Motor neuron (in vitro differentiated cells): ENCODE data around the gene PKIG. TPM values are rescaled to one million over a fixed set of nuclear protein-coding genes. Genes with fewer than 3 reads are reported as not detected.

ENCODE experiments used
- ATAC-seq, 8 experiments: fragments of 200-7000 bp; cut with Tn5 transposase; replicated peaks in 6 of 8; 2 replicates each; pipeline ENCODE4 v1.8.0; 2021; ENCODE audit warnings: mild to moderate bottlenecking in 8 of 8, moderate library complexity in 8 of 8
- H3K27ac ChIP-seq, 2 donors: fragments of 250-450 bp; sonication (Bioruptor Pico); 2 replicates each; pipeline ENCODE4 v1.9.0; 2021; ENCODE audit warnings: antibody characterized with exemption in 2 of 2, mild to moderate bottlenecking in 2 of 2, moderate library complexity in 1 of 2
- H3K4me1 ChIP-seq, 2 donors: fragments of 250-450 bp; sonication (Bioruptor Pico); replicated peaks in 1 of 2; 2 replicates each; pipeline ENCODE4 v1.6.1; 2021; ENCODE audit warnings: antibody characterized with exemption in 2 of 2, mild to moderate bottlenecking in 2 of 2, moderate library complexity in 1 of 2
- H3K4me3 ChIP-seq, 5 donors: fragments of 250-450 bp; sonication (Bioruptor Pico); 2 replicates each; pipeline ENCODE4 v1.9.0; 2021; ENCODE audit warnings: antibody characterized with exemption in 5 of 5, mild to moderate bottlenecking in 5 of 5, moderate library complexity in 4 of 5
- WGBS, 10 experiments: fragments of 450-650 bp; shearing (Covaris generic); methylation state at CpG; one replicate each; pipeline ENCODE4 v1.0.0; 2022; 5-methylcytosine and 5-hydroxymethylcytosine counted together
- in situ Hi-C, 9 experiments: fragments of 400-800 bp; cut with MboI; loops; one replicate each; pipeline ENCODE4 v1.15.0; 2021; ENCODE audit warnings: low sequenced_read_pairs in 9 of 9, low pct_unique_long_range_greater_than_20kb in 2 of 9; ENCODE audit not compliant: unreplicated experiment in 9 of 9
- total RNA-seq, 8 experiments: library from RNA; unstranded; fragments of 300-600 nt; gene quantifications; 2 replicates each; pipeline versions ENCODE4 v1.2.3 to v1.2.4, GENCODE V29; 2022

Gene PKIG
- total RNA-seq, 8 experiments from 2014 or later, result 16.5 to 92.6 (median 28.5) TPM

DNA sequence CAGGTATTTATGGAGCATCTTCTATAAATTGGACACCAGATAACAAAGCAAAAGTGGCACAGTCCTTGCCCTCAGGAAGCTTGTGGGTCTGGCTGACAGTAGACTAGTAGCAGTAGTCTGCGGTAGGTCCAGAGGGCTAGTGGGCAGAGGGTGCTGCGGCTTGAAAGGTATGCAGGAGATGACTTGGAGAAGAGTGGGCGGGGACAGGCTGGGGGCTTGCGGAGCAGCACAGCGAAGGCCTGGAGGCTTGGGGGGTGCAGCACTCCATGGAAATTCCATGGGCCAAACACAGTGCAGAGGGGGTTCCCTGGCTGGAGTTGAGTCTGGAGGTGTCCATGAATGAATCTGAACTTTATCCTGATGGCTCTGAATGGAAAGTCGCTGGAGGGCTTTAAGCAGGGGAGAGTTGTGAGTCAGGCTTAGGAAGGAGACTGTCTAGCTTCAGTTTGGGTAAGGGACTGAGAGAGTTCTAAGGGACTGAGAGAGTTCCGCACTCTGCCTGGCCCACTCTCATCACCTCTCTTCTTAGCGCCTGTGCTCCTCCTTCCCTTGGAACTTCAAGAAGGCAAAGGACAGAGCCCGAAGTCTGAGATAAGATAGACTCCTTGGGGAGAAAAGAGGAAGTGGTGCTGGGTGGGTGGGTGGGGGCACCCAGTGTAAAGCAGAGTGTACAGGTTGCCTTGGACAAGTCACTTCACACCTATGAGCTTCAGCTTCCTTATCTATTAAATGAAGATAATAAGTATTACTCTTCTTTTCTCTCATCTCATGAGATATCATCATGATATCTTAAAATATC is 8.8 kb downstream of the PKIG start:
- ATAC-seq, result no peak
- in situ Hi-C loops, result no loop called here

GRCh38 chr20:44592366-44592765 is 10.0 kb downstream of the PKIG start:
- in situ Hi-C loops, result no loop called here
- ATAC-seq, result no peak
- WGBS, 10 experiments, result 80 to 100% (median 83%) methylated on average over 1 to 3 of the region's 3 CpGs; no CpG with 5 or more reads in 3 of the 10 experiments

More for the DNA sequence above, 8.8 kb downstream of the PKIG start:
- peaks cover 0 to 8% of the 10 kb centered on the region in 2 donors for H3K4me1 ChIP-seq
- 80 to 100% (median 88%) methylated on average over 1 to 5 of the region's 9 CpGs; no CpG with 5 or more reads in 4 of the 10 experiments for WGBS, 10 experiments
- no peak overlapping the region for H3K4me3 ChIP-seq
- H3K27ac ChIP-seq, result no peak overlapping the region

DNA sequence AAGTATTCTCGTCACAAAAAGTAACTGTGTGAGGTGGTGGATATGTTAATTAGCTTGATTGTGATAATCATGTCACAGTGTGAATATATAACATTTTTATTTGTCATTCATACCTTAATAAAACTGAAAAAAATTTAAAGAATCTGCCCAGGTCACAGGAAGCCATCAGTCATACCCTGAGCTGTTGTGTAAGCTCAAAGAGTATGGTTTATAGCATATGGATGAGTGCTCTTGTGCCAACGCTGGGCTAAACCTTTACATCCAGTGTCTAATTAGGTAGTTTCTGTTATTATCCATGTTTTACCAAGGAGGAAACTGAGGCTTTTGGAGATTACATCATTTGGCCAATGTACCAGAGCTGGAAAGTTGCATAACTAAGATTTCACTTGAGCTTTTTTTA is 11.4 kb downstream of the PKIG start:
- in situ Hi-C loops, result no loop called here
- 58 to 100% (median 87%) methylated on average over 1 to 2 of the region's 2 CpGs; no CpG with 5 or more reads in 2 of the 10 experiments for WGBS, 10 experiments

More at GRCh38 chr20:44592366-44592765, 10.0 kb downstream of the PKIG start:
- no peak overlapping the region for H3K4me3 ChIP-seq
- H3K4me1 ChIP-seq, result peaks cover 0 to 4% of the 10 kb centered on the region in 2 donors
- no peak overlapping the region for H3K27ac ChIP-seq

GRCh38 chr20:44594730-44595129 is 12.4 kb downstream of the PKIG start:
- H3K4me1 ChIP-seq, result peaks cover 0 to 4% of the 10 kb centered on the region in 2 donors
- no peak overlapping the region for H3K27ac ChIP-seq
- in situ Hi-C loops, result no loop called here
- no peak overlapping the region for H3K4me3 ChIP-seq
- peak in 4 of 8 experiments; percentile 30 to 92 (median 64) for ATAC-seq
- WGBS, 10 experiments, result 0 to 80% (median 22%) methylated on average over 1 of the region's 1 CpG; no CpG with 5 or more reads in 7 of the 10 experiments

More for the DNA sequence above, 11.4 kb downstream of the PKIG start:
- no peak for ATAC-seq
- peaks cover 0 to 4% of the 10 kb centered on the region in 2 donors for H3K4me1 ChIP-seq
- no peak overlapping the region for H3K4me3 ChIP-seq
- no peak overlapping the region for H3K27ac ChIP-seq

DNA sequence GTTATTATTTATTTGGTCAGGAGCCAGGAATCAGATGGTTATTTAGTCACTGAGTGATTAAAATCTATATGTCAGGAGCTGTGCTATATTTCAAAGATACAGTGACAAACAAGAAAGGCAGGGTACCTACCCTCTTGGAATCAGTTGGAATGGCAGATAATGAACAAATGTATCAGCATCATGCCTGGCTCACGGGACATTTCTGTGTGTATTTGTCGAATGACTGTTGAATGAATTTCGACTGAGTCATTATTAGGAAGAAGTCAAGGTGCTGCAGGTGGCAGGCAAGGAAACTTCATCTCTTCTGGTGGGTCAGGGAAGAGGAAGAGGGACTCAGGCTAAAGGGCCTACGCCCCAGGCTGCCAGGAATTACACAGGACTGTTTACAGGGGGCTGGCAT is 13.6 kb downstream of the PKIG start:
- H3K27ac ChIP-seq, result no peak overlapping the region
- WGBS, 10 experiments, result 74 to 100% (median 90%) methylated on average over 2 to 3 of the region's 4 CpGs; no CpG with 5 or more reads in 3 of the 10 experiments
- no peak for ATAC-seq
- H3K4me1 ChIP-seq, result peaks cover 0 to 4% of the 10 kb centered on the region in 2 donors
- in situ Hi-C loops, result no loop called here
- H3K4me3 ChIP-seq, result no peak overlapping the region

DNA sequence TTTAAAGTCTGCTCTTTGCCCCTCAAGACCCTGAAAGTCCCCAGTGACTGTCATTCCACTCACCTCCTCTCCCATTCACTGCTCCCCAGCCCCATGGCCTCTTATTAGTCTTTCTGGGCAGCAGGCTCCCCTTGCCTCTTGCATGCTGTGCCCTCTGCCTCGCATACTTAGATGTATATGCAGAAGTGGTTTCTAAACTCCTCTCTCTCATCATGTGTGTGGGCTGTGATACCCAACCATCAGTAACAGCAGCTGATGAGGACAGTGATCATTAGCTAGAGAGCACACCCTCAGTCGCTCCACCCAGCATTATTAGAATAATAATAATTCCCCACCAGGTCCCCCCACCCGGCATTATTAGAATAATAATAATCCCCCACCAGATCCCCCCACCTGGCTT is 14.5 kb downstream of the PKIG start:
- WGBS, 10 experiments, result 50% methylated on average over 1 to 3 of the region's 3 CpGs; no CpG with 5 or more reads in 8 of the 10 experiments
- no peak overlapping the region for H3K4me3 ChIP-seq
- ATAC-seq, result peak in 1 of 8 experiments; percentile 17
- H3K27ac ChIP-seq, result no peak overlapping the region
- H3K4me1 ChIP-seq, result peaks cover 0 to 8% of the 10 kb centered on the region in 2 donors
- in situ Hi-C loops, result no loop called here

DNA sequence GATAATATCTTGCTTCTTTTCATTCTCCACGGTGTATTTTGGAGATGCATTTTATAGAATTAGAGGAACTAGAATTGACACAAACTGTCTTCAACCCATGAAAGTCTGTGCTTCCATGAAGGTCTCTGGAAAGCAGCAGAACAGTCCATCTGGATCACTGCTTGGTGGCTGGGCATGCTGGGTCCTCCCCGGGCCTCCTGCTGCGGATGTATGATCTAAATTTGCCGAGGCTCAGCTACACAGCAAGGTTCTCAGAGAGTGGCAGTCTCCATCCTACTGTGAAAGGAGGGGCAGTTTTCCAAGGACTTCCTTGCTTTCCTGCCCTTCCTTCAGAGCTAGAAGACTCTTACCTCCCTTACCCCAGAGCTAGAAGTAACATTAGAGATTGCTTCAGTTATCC is 15.1 kb downstream of the PKIG start:
- WGBS, 10 experiments, result 40 to 100% (median 78%) methylated on average over 1 to 4 of the region's 4 CpGs; no CpG with 5 or more reads in 1 of the 10 experiments
- ATAC-seq, result no peak
- H3K4me1 ChIP-seq, result peaks cover 0 to 9% of the 10 kb centered on the region in 2 donors
- in situ Hi-C loops, result no loop called here
- no peak overlapping the region for H3K27ac ChIP-seq
- no peak overlapping the region for H3K4me3 ChIP-seq

DNA sequence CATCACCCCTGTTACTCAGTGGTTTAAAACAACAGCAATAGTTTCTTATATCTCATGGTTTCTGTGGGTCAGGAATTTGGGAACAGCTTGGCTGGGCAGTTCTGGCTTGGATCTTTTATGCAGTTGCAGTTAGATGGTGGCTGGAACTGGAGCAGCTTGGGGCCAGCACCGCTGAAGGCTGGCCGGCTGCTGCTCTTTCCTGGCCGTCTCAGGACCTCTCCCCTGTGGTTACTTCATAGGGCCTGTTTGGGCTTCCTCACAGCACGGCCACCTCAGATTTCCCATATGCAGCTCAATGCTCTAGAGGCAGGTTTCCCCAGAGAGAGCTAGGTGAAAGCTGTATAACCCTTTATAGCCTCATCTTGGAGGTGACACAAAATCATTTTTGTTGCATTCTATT is 15.6 kb downstream of the PKIG start:
- H3K4me3 ChIP-seq, result no peak overlapping the region
- in situ Hi-C loops, result no loop called here
- WGBS, 10 experiments, result 60 to 100% (median 70%) methylated on average over 1 to 4 of the region's 4 CpGs; no CpG with 5 or more reads in 4 of the 10 experiments
- peak overlapping the region in 1 of 2 donors; percentile 14 for H3K27ac ChIP-seq
- ATAC-seq, result no peak
- H3K4me1 ChIP-seq, result peaks cover 0 to 9% of the 10 kb centered on the region in 2 donors

GRCh38 chr20:44598423-44599305 is 16.3 kb downstream of the PKIG start:
- in situ Hi-C loops, result no loop called here
- 40 to 93% (median 70%) methylated on average over 1 to 3 of the region's 4 CpGs; no CpG with 5 or more reads in 4 of the 10 experiments for WGBS, 10 experiments
- Histone ChIP-seq H3K4me3 (no peak overlapping the region), H3K4me1 (peaks cover 0 to 9% of the 10 kb centered on the region in 2 donors), H3K27ac (no peak overlapping the region)
- ATAC-seq, result peak in 1 of 8 experiments; percentile 46

DNA sequence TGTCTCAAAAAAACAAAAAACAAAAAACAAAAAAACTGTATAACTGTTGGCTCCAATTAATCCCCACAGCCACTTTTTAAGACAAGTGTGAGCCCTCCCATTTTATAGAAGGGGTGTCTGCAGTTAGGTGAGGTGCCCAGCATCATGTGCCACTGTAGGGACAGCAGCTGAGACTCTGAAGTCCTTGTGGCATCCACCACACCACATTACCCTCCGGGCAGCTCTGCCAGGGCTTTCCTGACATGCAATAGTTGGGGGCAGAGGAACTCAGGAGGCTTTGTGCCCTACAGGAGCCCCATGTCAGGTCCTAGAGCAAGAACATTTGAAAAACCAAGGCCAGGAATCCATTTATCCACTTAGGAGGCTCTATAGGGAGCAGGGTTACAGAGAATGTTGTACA is 17.3 kb downstream of the PKIG start:
- H3K27ac ChIP-seq, result no peak overlapping the region
- no peak for ATAC-seq
- no peak overlapping the region for H3K4me3 ChIP-seq
- H3K4me1 ChIP-seq, result peaks cover 0 to 9% of the 10 kb centered on the region in 2 donors
- WGBS, 10 experiments, result 100% methylated on average over 1 of the region's 1 CpG; no CpG with 5 or more reads in 8 of the 10 experiments
- in situ Hi-C loops, result loop anchor here in 3 of 9 experiments (25.0 kb wide), 3 partner anchors 87 to 212 kb away; partner anchors contain the start of genes TTPAL (in 2 of the 3) and SERINC3 (in 1 of the 3)

GRCh38 chr20:44600301-44600700 is 17.9 kb downstream of the PKIG start:
- 52 to 100% (median 89%) methylated on average over 2 to 4 of the region's 4 CpGs; no CpG with 5 or more reads in 3 of the 10 experiments for WGBS, 10 experiments
- Histone ChIP-seq H3K4me3 (no peak overlapping the region), H3K4me1 (peaks cover 0 to 9% of the 10 kb centered on the region in 2 donors), H3K27ac (no peak overlapping the region)
- in situ Hi-C loops, result loop anchor here in 3 of 9 experiments (25.0 kb wide), 3 partner anchors 88 to 213 kb away; partner anchors contain the start of genes TTPAL (in 2 of the 3) and SERINC3 (in 1 of the 3)
- no peak for ATAC-seq

- ATAC-seq, result no peak
- in situ Hi-C loops, result loop anchor here in 3 of 9 experiments (25.0 kb wide), 3 partner anchors 88 to 213 kb away; partner anchors contain the start of genes TTPAL (in 2 of the 3) and SERINC3 (in 1 of the 3)
- Histone ChIP-seq H3K27ac (no peak overlapping the region), H3K4me3 (no peak overlapping the region), H3K4me1 (peaks cover 0 to 9% of the 10 kb centered on the region in 2 donors)
- WGBS, 10 experiments, result 59 to 100% (median 87%) methylated on average over 2 to 9 of the region's 11 CpGs; no CpG with 5 or more reads in 2 of the 10 experiments
These were observed 18.4 kb downstream of the PKIG start for GRCh38 chr20:44600758-44601201.
